ENCODE results near the gene SNUPN. TPM values are rescaled to one million over a fixed set of nuclear protein-coding genes. Genes with fewer than 3 reads are reported as not detected.

SNUPN gene
- polyA plus RNA-seq, 1 of the 3 experiments (the other 2 are of a cell fraction): 31.7 TPM

- TF ChIP-seq CTCF (IDR thresholded peaks at IDR 0.05) (no peak), ELF1 (IDR thresholded peaks at IDR 0.05) (no peak)
These were observed 43.8 kb upstream of the SNUPN start (continued) for GRCh38 chr15:75669191-75669878.

GRCh38 chr15:75666823-75667501, 41.4 kb upstream of the SNUPN start:
- Histone ChIP-seq H3K79me2 (ENCODE audit: insufficient read depth) (peaks cover 33% of the 10 kb centered on the region), H3K9ac (peak overlapping the region; percentile 74), H3K4me3 (ENCODE audit: low read depth in 2 of 2, low read length in 1 of 2) (no peak overlapping the region), H3K9me2 (no peaks in the 10 kb centered on the region), H3K27ac (ENCODE audit: low read depth in 2 of 2, low read length in 1 of 2) (peak overlapping the region in 1 of 2 experiments; percentile 98; a peak in 2 of 4 replicates), H4K20me1 (ENCODE audit: insufficient read depth) (no peaks in the 10 kb centered on the region), H3K27me3 (ENCODE audit: insufficient read depth) (no peaks in the 10 kb centered on the region), H3K9me3 (no peaks in the 10 kb centered on the region), H3K36me3 (replicated peaks in 1 of 2; ENCODE audit: control insufficient read depth in 1 of 2, insufficient read depth in 2 of 2, low read length in 1 of 2) (peaks cover 0 to 2% of the 10 kb centered on the region in 2 experiments), H2AFZ (ENCODE audit: low read depth) (no peak overlapping the region), H3K4me1 (ENCODE audit: control insufficient read depth in 1 of 2, insufficient read depth in 2 of 2, low read depth in 1 of 2, low read length in 1 of 2) (peaks cover 11 to 28% of the 10 kb centered on the region in 2 experiments; a peak in 3 of 4 replicates), H3F3A (replicated peaks; ENCODE audit: insufficient read depth) (peaks cover 19% of the 10 kb centered on the region), H3K4me2 (peak overlapping the region; percentile 26; the same call in 1 of the 2 replicates)
- ChIA-PET POLR2A (interaction anchor here (1.1 kb wide), 1 partner anchor 211 kb away, joined by 3 read pairs; no protein-coding TSS in a partner anchor), CTCF (interaction anchor here (0.6 to 1.8 kb wide), 2 partner anchors 19 to 299 kb away, joined by 3 to 5 read pairs; no protein-coding TSS in a partner anchor)
- DNase-seq: no peak
- WGBS (ENCODE audit: low lambda C conversion rate): 38% methylated on average over 9 of the region's 15 CpGs
- TF ChIP-seq ZBTB33 (IDR thresholded peaks at IDR 0.05; ENCODE audit: borderline replicate concordance, low read depth): peak; percentile 62; the same call in 1 of the 2 replicates
- TF ChIP-seq SIN3A (IDR thresholded peaks at IDR 0.05; ENCODE audit: borderline replicate concordance, low read depth, low read length): 0 out of 2 replicates have a peak, but pooled peaks have one; percentile 64
- peak; percentile 64; the same call in 1 of the 2 replicates for TF ChIP-seq TEAD4 (IDR thresholded peaks at IDR 0.05; ENCODE audit: borderline replicate concordance, insufficient read depth)
- peak; percentile 85 for TF ChIP-seq FOSL2 (IDR thresholded peaks at IDR 0.05; ENCODE audit: borderline replicate concordance, low read depth)
- no peak for TF ChIP-seq USF1 (IDR thresholded peaks at IDR 0.05; ENCODE audit: borderline replicate concordance, low read depth)
- no peak for TF ChIP-seq IRF3 (IDR thresholded peaks at IDR 0.05; ENCODE audit: low read depth, low read length)
- TF ChIP-seq FOXJ3 (CRISPR knock-in tag; IDR thresholded peaks at IDR 0.05): no peak
- no peak for TF ChIP-seq CTCF (IDR thresholded peaks at IDR 0.05)
- TF ChIP-seq GABPA (IDR thresholded peaks at IDR 0.05; ENCODE audit: low read depth): no peak
- peak; percentile 48; the same call in 1 of the 2 replicates for TF ChIP-seq REST (IDR thresholded peaks at IDR 0.05; ENCODE audit: low read depth, low read length)
- no peak; the same call in 1 of the 2 replicates for TF ChIP-seq TAF1 (IDR thresholded peaks at IDR 0.05; ENCODE audit: borderline replicate concordance, low read depth, low read length)
- TF ChIP-seq RAD21 (IDR thresholded peaks at IDR 0.05; ENCODE audit: low read length): no peak

Measured in SK-N-SH (cell line).